GM12878 (cell line): Measurements from ENCODE around the gene ATP6V1C2. TPM values are rescaled to one million over a fixed set of nuclear protein-coding genes. Genes with fewer than 3 reads are reported as not detected.

Experiments used
- ATAC-seq: fragments of 200-7000 bp; cut with Tn5 transposase; 3 replicates; pipeline ENCODE4 v1.9.1; 2020; ENCODE audit warnings: mild to moderate bottlenecking, moderate library complexity
- BruUV-seq: library from RNA; stranded (reverse); fragments of 400-500 nt; replicated peaks from 2 replicates; lab custom pipeline; 2021; lab: Mats Ljungman, UMichigan
- CTCF ChIA-PET: fragments of 300-600 bp; sonication (Branson Sonifier 250); formaldehyde crosslinking; extraction: SDS; loops from one replicate; lab custom pipeline; 2021; ENCODE audit warnings: inconsistent platforms; lab: Yijun Ruan, JAX
- POLR2A ChIA-PET: fragments of 350-600 bp; formaldehyde crosslinking; extraction: SDS; loops from one replicate; lab custom pipeline; 2021; ENCODE audit warnings: inconsistent platforms; lab: Charles Lee
- RAD21 ChIA-PET: fragments of 300-600 bp; sonication (Branson Sonifier 250); formaldehyde crosslinking; loops from one replicate; lab custom pipeline; 2023; ENCODE audit warnings: antibody characterized with exemption; ENCODE audit not compliant: unreplicated experiment; lab: Charles Lee
- SMC1A ChIA-PET: fragments of 300-600 bp; sonication (Branson Sonifier 250); formaldehyde crosslinking; loops from one replicate; lab custom pipeline; 2023; ENCODE audit not compliant: unreplicated experiment, uncharacterized antibody; lab: Charles Lee
- DNase-seq: peaks from one replicate; pipeline ENCODE4 v3.0.0-alpha.2; 2011; ENCODE audit warnings: low read depth, low spot score
- FAIRE-seq: peaks from 3 replicates; lab custom pipeline; 2011; peaks lifted over from hg19 to GRCh38; lab: Jason Lieb, UNC
- H2AFZ ChIP-seq: 2 replicates; pipeline ENCODE4 v1.6.0; 2011; ENCODE audit warnings: low read depth, low read length, control low read depth; ENCODE audit not compliant: control insufficient read depth
- H3K27ac ChIP-seq: 2 replicates; pipeline ENCODE4 v1.5.1; 2011; ENCODE audit warnings: control low read depth; ENCODE audit not compliant: control insufficient read depth, insufficient read depth
- H3K27me3 ChIP-seq, 2 experiments: replicated peaks in 1 of 2; 2 replicates each; pipeline versions ENCODE4 v1.6.0 to v1.6.1; 2011; ENCODE audit warnings: low read length in 1 of 2; ENCODE audit not compliant: control insufficient read depth in 2 of 2, insufficient read depth in 2 of 2
- H3K36me3 ChIP-seq, 2 experiments: 2 replicates each; pipeline ENCODE4 v1.5.1; 2011; ENCODE audit warnings: low read length in 1 of 2; ENCODE audit not compliant: control insufficient read depth in 2 of 2, insufficient read depth in 2 of 2
- H3K4me1 ChIP-seq: 2 replicates; pipeline ENCODE4 v1.6.1; 2011; ENCODE audit warnings: mild to moderate bottlenecking, low read length, moderate library complexity, mixed read lengths; ENCODE audit not compliant: control insufficient read depth, insufficient read depth
- H3K4me2 ChIP-seq: 2 replicates; pipeline ENCODE4 v1.6.0; 2011; ENCODE audit warnings: control low read depth; ENCODE audit not compliant: control insufficient read depth, insufficient read depth
- H3K4me3 ChIP-seq: fragments of 200-600 bp; sonication (generic); 2 replicates; pipeline ENCODE4 v1.5.1; 2016
- H3K79me2 ChIP-seq: 2 replicates; pipeline ENCODE4 v1.6.0; 2011; ENCODE audit warnings: low read length; ENCODE audit not compliant: control insufficient read depth, insufficient read depth
- H3K9ac ChIP-seq: 2 replicates; pipeline ENCODE4 v1.8.0; 2011; ENCODE audit warnings: low read length, control low read depth, mixed read lengths; ENCODE audit not compliant: control insufficient read depth, insufficient read depth
- H3K9me3 ChIP-seq: replicated peaks from 3 replicates; pipeline ENCODE4 v1.5.1; 2011; ENCODE audit warnings: mild to moderate bottlenecking, low read length; ENCODE audit not compliant: control insufficient read depth, insufficient read depth
- H4K20me1 ChIP-seq: 2 replicates; pipeline ENCODE4 v1.6.0; 2011; ENCODE audit not compliant: control insufficient read depth, insufficient read depth
- ASH2L ChIP-seq: fragments of 300-600, 200-600 bp; sonication (generic); IDR thresholded peaks from 2 replicates; pipeline ENCODE4 v1.6.1; 2017; ENCODE audit warnings: low read depth, mild to moderate bottlenecking, borderline replicate concordance
- BMI1 ChIP-seq: fragments of 450-650 bp; IDR thresholded peaks from 2 replicates; pipeline ENCODE4 v1.6.1; 2016; ENCODE audit warnings: mild to moderate bottlenecking, moderate library complexity, borderline replicate concordance
- HDAC6 ChIP-seq: fragments of 200-600 bp; sonication (generic); IDR thresholded peaks from one replicate; pipeline ENCODE4 v1.8.0; 2017; ENCODE audit warnings: antibody characterized with exemption; ENCODE audit not compliant: unreplicated experiment
- IKZF2 ChIP-seq, 2 experiments: fragments of 450-650 bp; IDR thresholded peaks; 2 replicates each; pipeline ENCODE4 v1.6.1; 2017; ENCODE audit warnings: mild to moderate bottlenecking in 2 of 2, moderate library complexity in 2 of 2
- IRF5 ChIP-seq: fragments of 450-650 bp; IDR thresholded peaks from 2 replicates; pipeline ENCODE4 v1.6.1; 2017; ENCODE audit warnings: borderline replicate concordance
- MTA3 ChIP-seq: IDR thresholded peaks from 2 replicates; pipeline ENCODE4 v1.6.1; 2012; ENCODE audit warnings: low read length, inconsistent platforms, borderline replicate concordance
- NFXL1 ChIP-seq: fragments of 450-650 bp; IDR thresholded peaks from 2 replicates; pipeline ENCODE4 v1.6.1; 2017; ENCODE audit warnings: antibody characterized with exemption, mild to moderate bottlenecking, borderline replicate concordance
- RUNX3 ChIP-seq: IDR thresholded peaks from 2 replicates; pipeline ENCODE4 v1.6.1; 2012; ENCODE audit warnings: low read length, inconsistent platforms
- STAT1 ChIP-seq: fragments of 450-650 bp; conservative IDR thresholded peaks from 2 replicates; pipeline ENCODE4 v1.6.1; 2014; ENCODE audit warnings: antibody characterized with exemption, mild to moderate bottlenecking
- STAT3 ChIP-seq: IDR thresholded peaks from 2 replicates; pipeline ENCODE4 v1.6.1; 2011; ENCODE audit warnings: low read depth, low read length, improper control_type of control experiment
- TCF12 ChIP-seq: IDR thresholded peaks from 2 replicates; pipeline ENCODE4 v1.6.1; 2011; ENCODE audit warnings: low read depth, mild to moderate bottlenecking, low read length
- WRNIP1 ChIP-seq: IDR thresholded peaks from 2 replicates; pipeline ENCODE4 v1.6.1; 2011; ENCODE audit warnings: low read depth, low read length, improper control_type of control experiment, borderline replicate concordance
- YBX1 ChIP-seq: fragments of 450-650 bp; IDR thresholded peaks from 2 replicates; pipeline ENCODE4 v1.6.1; 2016; ENCODE audit warnings: antibody characterized with exemption
- WGBS: methylation state at CpG from one replicate; pipeline ENCODE4 v1.1.6; 2016; ENCODE audit warnings: low lambda C conversion rate; ENCODE audit not compliant: insufficient replicate concordance, insufficient coverage; ENCODE audit errors: missing lambda C conversion rate; 5-methylcytosine and 5-hydroxymethylcytosine counted together
- in situ Hi-C: fragments of 300-500 bp; cut with MboI; formaldehyde crosslinking; loops from 9 replicates; pipeline ENCODE4 v1.14.3; 2018; ENCODE audit warnings: mixed read lengths
- intact Hi-C: fragments of 100-400 bp; cut with micrococcal nuclease; formaldehyde crosslinking; loops from one replicate; pipeline ENCODE4 v1.14.2; 2022; ENCODE audit not compliant: unreplicated experiment
- polyA plus RNA-seq, 11 experiments: library from polyadenylated mRNA; depleted of rRNA in 4 of 11; unstranded in 6 of 11; stranded (reverse) in 5 of 11; fragments of >200 nt; fragmentation: Nextera tagmentation in 4 of 11; fragmentation: Illumina TruSeq in 1 of 11; extraction: Ambion mirVana in 4 of 11; extraction: Trizol in 1 of 11; gene quantifications; 1 replicate in 1 of 11; 2 replicates in 10 of 11; pipeline versions ENCODE4 v1.2.1 to v1.2.3, GENCODE V29; 2011 to 2016; ENCODE audit warnings: inconsistent platforms in 2 of 11, missing spikeins in 2 of 11, low read depth in 1 of 11
- total RNA-seq, 4 experiments: library from RNA; depleted of rRNA in 3 of 4; stranded (reverse); fragments of >200 nt in 3 of 4; fragmentation: Illumina TruSeq in 1 of 4; extraction: Trizol in 1 of 4; gene quantifications; 2 replicates each; pipeline versions ENCODE4 v1.2.1 to v1.2.3, GENCODE V29; 2013 to 2021
- TF ChIP-seq, protein P1 (sequence below): fragments of 450-650 bp; IDR thresholded peaks from 2 replicates; pipeline ENCODE4 v1.6.1; 2017; ENCODE audit warnings: antibody characterized with exemption, mild to moderate bottlenecking, moderate library complexity
- TF ChIP-seq, protein P2 (sequence below): IDR thresholded peaks from 2 replicates; pipeline ENCODE4 v1.6.1; 2012; ENCODE audit warnings: mild to moderate bottlenecking, low read depth, low read length
- TF ChIP-seq, protein P3 (sequence below): fragments of 450-650 bp; IDR thresholded peaks from 2 replicates; pipeline ENCODE4 v1.6.1; 2017; ENCODE audit warnings: mild to moderate bottlenecking, low read depth, inconsistent platforms; ENCODE audit not compliant: poor library complexity, severe bottlenecking

ATP6V1C2 gene
- total and polyA plus RNA-seq, 10 of the 15 experiments (the other 5 are each of a cell fraction or from before 2014, with no cell fraction given): 0.04 to 1.5 (median 0.24) TPM; not detected in 1

GRCh38 chr2:10741139-10741538 lies 19.7 kb downstream of the ATP6V1C2 start:
- BruUV-seq: no TSS peak
- H4K20me1 ChIP-seq: no peaks in the 10 kb centered on the region
- no peak overlapping the region for H3K27ac ChIP-seq
- SMC1A ChIA-PET: interaction anchor here (0.9 kb wide), 1 partner anchor 123 kb away, joined by 3 read pairs; no protein-coding TSS in a partner anchor
- H3K36me3 ChIP-seq: no peaks in the 10 kb centered on the region
- H3K9ac ChIP-seq: no peak overlapping the region
- no peak overlapping the region for H2AFZ ChIP-seq
- FAIRE-seq (no peak), DNase-seq (no peak)
- H3K9me3 ChIP-seq: no peaks in the 10 kb centered on the region
- in situ Hi-C loops: no loop called here
- H3K4me2 ChIP-seq: no peak overlapping the region
- TF ChIP-seq STAT3: no peak
- TF ChIP-seq, protein P1, sequence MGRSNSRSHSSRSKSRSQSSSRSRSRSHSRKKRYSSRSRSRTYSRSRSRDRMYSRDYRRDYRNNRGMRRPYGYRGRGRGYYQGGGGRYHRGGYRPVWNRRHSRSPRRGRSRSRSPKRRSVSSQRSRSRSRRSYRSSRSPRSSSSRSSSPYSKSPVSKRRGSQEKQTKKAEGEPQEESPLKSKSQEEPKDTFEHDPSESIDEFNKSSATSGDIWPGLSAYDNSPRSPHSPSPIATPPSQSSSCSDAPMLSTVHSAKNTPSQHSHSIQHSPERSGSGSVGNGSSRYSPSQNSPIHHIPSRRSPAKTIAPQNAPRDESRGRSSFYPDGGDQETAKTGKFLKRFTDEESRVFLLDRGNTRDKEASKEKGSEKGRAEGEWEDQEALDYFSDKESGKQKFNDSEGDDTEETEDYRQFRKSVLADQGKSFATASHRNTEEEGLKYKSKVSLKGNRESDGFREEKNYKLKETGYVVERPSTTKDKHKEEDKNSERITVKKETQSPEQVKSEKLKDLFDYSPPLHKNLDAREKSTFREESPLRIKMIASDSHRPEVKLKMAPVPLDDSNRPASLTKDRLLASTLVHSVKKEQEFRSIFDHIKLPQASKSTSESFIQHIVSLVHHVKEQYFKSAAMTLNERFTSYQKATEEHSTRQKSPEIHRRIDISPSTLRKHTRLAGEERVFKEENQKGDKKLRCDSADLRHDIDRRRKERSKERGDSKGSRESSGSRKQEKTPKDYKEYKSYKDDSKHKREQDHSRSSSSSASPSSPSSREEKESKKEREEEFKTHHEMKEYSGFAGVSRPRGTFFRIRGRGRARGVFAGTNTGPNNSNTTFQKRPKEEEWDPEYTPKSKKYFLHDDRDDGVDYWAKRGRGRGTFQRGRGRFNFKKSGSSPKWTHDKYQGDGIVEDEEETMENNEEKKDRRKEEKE: no peak
- TF ChIP-seq IKZF2 (IDR thresholded peaks at IDR 0.05): no peak
- TF ChIP-seq STAT1: no peak
- TF ChIP-seq BMI1: no peak
- no peak for TF ChIP-seq RUNX3
- TF ChIP-seq TCF12: no peak
- TF ChIP-seq IRF5: no peak
- TF ChIP-seq ASH2L: no peak
- TF ChIP-seq, protein P2, sequence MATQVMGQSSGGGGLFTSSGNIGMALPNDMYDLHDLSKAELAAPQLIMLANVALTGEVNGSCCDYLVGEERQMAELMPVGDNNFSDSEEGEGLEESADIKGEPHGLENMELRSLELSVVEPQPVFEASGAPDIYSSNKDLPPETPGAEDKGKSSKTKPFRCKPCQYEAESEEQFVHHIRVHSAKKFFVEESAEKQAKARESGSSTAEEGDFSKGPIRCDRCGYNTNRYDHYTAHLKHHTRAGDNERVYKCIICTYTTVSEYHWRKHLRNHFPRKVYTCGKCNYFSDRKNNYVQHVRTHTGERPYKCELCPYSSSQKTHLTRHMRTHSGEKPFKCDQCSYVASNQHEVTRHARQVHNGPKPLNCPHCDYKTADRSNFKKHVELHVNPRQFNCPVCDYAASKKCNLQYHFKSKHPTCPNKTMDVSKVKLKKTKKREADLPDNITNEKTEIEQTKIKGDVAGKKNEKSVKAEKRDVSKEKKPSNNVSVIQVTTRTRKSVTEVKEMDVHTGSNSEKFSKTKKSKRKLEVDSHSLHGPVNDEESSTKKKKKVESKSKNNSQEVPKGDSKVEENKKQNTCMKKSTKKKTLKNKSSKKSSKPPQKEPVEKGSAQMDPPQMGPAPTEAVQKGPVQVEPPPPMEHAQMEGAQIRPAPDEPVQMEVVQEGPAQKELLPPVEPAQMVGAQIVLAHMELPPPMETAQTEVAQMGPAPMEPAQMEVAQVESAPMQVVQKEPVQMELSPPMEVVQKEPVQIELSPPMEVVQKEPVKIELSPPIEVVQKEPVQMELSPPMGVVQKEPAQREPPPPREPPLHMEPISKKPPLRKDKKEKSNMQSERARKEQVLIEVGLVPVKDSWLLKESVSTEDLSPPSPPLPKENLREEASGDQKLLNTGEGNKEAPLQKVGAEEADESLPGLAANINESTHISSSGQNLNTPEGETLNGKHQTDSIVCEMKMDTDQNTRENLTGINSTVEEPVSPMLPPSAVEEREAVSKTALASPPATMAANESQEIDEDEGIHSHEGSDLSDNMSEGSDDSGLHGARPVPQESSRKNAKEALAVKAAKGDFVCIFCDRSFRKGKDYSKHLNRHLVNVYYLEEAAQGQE: no peak
- TF ChIP-seq, protein P3, sequence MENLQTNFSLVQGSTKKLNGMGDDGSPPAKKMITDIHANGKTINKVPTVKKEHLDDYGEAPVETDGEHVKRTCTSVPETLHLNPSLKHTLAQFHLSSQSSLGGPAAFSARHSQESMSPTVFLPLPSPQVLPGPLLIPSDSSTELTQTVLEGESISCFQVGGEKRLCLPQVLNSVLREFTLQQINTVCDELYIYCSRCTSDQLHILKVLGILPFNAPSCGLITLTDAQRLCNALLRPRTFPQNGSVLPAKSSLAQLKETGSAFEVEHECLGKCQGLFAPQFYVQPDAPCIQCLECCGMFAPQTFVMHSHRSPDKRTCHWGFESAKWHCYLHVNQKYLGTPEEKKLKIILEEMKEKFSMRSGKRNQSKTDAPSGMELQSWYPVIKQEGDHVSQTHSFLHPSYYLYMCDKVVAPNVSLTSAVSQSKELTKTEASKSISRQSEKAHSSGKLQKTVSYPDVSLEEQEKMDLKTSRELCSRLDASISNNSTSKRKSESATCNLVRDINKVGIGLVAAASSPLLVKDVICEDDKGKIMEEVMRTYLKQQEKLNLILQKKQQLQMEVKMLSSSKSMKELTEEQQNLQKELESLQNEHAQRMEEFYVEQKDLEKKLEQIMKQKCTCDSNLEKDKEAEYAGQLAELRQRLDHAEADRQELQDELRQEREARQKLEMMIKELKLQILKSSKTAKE: no peak
- no peak for TF ChIP-seq MTA3
- no peak for TF ChIP-seq NFXL1
- TF ChIP-seq YBX1: no peak
- no peak for TF ChIP-seq HDAC6
- no peak for TF ChIP-seq WRNIP1
- TF ChIP-seq, all 136 proteins: peak for 0
- intact Hi-C loops: no loop called here
- no peaks in the 10 kb centered on the region for H3K79me2 ChIP-seq
- H3K4me3 ChIP-seq: no peak overlapping the region
- 8% methylated on average over 2 of the region's 2 CpGs for WGBS
- CTCF ChIA-PET: no interaction called here
- ATAC-seq: no peak
- H3K27me3 ChIP-seq: no peaks in the 10 kb centered on the region
- peaks cover 4% of the 10 kb centered on the region for H3K4me1 ChIP-seq
- POLR2A ChIA-PET: no interaction called here
- RAD21 ChIA-PET: interaction anchor here (0.5 kb wide), 1 partner anchor 359 kb away, joined by 4 read pairs; no protein-coding TSS in a partner anchor
